ENCODE data around the gene CRISPLD2.

DNA sequence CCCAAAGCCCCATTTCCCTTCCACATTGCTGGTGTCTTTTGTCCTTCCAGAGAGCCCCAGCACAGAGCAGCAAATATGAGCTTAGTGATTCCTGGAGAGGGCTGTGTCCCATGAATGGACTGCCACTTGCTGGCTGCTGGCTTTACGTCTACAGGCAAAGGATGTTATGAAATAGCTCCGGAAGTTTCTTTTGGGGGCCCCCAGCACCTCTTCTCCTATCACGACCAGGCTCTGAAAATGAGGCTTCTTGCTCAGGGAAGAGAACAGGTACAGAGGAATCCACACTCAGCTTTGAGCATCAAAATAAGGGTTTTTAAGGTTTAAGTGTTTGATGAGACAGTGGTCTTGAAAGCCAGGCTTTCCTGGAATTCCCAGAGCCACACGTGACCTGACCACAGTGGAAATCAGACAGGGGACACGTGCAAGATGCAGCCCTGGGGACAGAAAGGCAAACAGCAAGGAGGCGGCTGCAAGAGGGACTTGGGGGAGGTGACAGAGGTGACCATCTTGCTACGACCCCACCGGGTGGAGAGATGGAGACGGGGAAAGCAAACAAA is 133.5 kb downstream of the CRISPLD2 start:
- TF ChIP-seq POLR2A (IDR thresholded peaks at IDR 0.05; ENCODE audit: low read length) (no peak), GATA1 (IDR thresholded peaks at IDR 0.05; ENCODE audit: low read depth, low read length) (no peak)

Data from erythroblast (primary cell).